Posterior vena cava (tissue), 2 donors: ENCODE measurements around the gene SH3GL1. TPM values are rescaled to one million over a fixed set of nuclear protein-coding genes. Genes with fewer than 3 reads are reported as not detected.
A peak's percentile ranks its signal among the peaks of the same experiment; 100 is the strongest.

Experiments used
- DNase-seq: peaks from one replicate; pipeline ENCODE4 v3.0.0-alpha.2; 2020; ENCODE audit warnings: low spot score
- intact Hi-C, 2 donors: fragments of 100-400 bp; cut with DNase I; formaldehyde crosslinking; loops; one replicate each; pipeline versions ENCODE4 v1.14.1 to v1.14.2; 2022 to 2023
- total RNA-seq, 2 donors: library from RNA; stranded (reverse); fragmentation: NEBNext Ultra II Directional; extraction: Animal tissue kit (Norgen Biotek cat#: 25700); gene quantifications; one replicate each; pipeline ENCODE4 v1.2.1, GENCODE V29; 2021
- donor health status: DM: yes; HTN: yes; CAD: no.
- donor health status: DM: yes; HTN: yes; CAD: no.

The SH3GL1 gene
- total RNA-seq, 2 donors from 2014 or later = 77.5 to 88.8 TPM

DNA sequence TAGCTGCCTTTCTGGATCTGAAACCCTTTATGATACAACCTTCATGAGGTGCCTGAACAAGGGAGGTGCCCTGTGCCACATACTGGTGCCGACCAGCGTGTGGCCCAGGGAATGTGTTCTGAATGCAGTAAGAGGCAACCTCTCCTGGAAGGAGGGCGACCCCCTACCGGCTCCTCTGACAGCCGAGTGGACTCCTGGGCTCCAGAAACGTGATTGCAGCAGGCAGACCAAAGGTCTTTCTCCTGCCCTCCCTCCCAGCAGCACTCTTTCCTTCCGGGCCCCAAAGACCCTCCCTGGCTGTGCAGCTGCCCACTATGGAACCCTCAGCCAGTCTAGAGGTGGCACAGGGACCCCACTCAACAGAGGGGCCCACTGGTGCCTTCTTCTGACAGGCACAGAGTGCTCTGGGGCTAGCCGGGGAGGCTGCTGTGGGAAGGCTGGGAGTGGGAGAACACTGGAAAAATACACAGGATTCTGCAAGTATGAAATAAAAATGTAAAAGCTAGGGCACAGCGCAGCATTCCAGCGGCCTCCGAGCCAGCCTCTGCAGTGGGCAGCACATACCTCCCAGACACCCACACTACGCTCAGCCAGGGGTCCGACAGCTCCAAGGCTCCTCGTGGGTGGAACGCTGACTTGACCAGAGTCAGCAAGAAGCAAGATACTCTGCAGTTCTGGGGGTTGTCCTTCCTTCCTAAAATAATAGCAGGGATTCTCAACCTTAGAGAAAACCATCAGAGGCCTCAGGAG is 14.9 kb downstream of the SH3GL1 start:
- DNase-seq = no peak
- intact Hi-C loops = no loop called here

- DNase-seq = no peak
- intact Hi-C loops = no loop called here
These were observed 20.1 kb downstream of the SH3GL1 start for GRCh38 chr19:4380254-4380727.

- no peak for DNase-seq
- intact Hi-C loops = no loop called here
These were observed 20.7 kb downstream of the SH3GL1 start for GRCh38 chr19:4379383-4380253.

DNA sequence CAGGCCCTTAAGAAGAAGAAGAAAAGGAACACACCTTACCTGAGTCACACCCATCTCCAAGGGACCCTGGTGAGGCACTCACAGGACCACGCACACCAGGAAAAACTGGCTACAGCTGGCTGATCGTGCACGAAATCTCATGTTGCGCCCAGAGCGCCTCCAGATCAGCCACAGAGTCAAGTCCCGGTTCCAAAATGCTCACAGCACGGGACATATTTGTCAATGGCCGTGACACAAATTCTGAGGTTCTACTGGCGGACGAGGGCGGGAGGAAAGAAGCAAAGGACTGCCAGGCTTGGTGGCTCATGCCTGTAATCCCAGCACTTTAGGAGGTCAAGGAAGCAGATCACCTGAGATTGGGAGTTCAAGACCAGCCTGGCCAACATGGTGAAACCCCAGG is 21.5 kb downstream of the SH3GL1 start:
- no peak for DNase-seq
- intact Hi-C loops = no loop called here

- intact Hi-C loops = no loop called here
- peak; percentile 73 for DNase-seq
These were observed 23.2 kb downstream of the SH3GL1 start for GRCh38 chr19:4376991-4377781.

DNA sequence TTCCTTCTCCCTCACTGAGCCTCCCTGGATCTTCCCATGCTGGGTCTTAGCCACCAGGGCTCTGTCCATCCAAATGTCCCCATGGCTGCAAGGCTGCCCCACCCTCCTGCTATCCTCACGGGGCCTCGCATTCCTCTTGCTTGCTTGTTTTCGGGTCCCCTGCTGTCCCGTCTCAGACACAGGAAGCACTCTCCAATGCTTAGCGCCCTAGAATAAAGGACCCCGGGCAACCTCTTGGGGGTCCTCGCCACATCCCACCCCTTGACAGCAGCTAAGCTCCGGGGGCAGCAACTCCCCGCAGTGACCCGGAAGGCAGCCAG is 23.7 kb downstream of the SH3GL1 start:
- DNase-seq = no peak
- intact Hi-C loops = no loop called here

- DNase-seq = no peak
- intact Hi-C loops = no loop called here
These were observed 24.2 kb downstream of the SH3GL1 start for GRCh38 chr19:4376028-4376670.

DNA sequence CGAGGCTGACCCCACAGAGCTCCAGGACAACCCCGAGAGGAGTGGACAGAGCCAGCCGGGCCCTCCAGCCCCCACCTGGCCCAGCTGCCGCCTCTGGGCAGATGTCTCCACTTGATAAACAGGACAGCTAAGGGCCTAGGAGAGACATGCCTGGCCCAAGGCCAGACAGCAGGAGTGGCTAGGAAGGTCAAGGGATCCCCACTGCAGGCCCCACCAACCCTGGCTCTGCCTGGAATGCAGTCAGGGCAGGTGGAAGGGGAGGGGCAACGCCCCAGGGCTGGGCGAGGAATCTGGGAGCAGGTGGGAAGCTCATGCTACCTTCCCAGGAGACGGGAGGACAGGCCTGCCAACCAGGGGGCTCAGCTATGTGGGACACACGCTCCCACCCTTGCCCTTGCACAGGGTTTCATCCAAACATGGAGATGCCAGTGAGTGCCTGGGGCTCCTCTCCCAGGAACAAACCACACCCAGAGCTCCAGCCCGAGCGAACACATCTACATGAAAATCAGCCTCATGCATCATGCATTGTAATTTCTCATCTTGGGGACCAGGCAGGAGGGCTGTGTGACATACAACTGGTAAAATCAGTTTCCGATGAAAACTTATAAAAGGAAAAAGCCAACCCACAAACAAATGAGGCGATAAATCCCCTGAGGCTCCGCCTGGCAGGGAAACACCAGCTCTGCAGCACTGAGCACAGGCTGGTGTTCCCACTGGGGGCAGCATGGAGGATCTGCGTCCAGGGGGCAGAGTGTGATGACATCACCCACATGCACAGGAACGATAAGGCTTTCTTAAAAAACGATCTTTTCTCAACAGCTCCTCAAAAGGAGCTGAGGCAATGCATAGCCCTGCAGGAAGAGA is 25.0 kb downstream of the SH3GL1 start:
- peak; percentile 88 for DNase-seq
- intact Hi-C loops = no loop called here

DNA sequence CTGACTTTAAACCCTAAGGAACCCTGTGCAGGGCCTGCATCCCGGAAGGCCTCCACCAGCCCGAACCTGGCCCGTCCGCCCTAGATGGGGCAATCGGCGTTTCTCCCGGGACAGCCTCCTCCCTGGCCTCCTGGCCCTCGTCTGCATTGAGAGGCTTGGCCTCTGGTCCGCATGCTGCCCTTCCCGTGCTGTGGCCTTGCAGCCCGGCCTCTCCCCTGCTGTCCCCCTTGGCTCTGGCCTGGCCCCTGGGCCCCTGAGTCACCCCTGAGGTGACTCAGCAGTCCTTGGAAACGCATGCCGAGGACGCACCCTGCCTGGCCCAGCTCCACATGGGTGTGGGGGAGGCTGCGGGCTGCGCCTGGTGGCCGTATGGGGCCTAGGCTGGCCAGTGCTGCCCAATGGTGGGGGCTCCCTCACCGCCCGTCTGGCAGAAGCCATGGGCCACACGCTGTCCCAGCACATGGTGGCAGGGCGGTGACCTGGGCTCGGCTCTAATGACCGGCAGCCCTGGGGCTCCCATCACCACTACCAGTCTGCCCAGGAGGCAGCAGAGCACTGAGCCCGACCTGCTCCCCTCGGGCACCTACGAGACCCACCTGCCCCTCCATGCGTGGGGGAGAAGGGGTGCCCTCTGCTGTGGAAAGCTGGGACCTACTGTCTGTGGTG is 25.7 kb downstream of the SH3GL1 start:
- DNase-seq = peak; percentile 96
- intact Hi-C loops = no loop called here

DNA sequence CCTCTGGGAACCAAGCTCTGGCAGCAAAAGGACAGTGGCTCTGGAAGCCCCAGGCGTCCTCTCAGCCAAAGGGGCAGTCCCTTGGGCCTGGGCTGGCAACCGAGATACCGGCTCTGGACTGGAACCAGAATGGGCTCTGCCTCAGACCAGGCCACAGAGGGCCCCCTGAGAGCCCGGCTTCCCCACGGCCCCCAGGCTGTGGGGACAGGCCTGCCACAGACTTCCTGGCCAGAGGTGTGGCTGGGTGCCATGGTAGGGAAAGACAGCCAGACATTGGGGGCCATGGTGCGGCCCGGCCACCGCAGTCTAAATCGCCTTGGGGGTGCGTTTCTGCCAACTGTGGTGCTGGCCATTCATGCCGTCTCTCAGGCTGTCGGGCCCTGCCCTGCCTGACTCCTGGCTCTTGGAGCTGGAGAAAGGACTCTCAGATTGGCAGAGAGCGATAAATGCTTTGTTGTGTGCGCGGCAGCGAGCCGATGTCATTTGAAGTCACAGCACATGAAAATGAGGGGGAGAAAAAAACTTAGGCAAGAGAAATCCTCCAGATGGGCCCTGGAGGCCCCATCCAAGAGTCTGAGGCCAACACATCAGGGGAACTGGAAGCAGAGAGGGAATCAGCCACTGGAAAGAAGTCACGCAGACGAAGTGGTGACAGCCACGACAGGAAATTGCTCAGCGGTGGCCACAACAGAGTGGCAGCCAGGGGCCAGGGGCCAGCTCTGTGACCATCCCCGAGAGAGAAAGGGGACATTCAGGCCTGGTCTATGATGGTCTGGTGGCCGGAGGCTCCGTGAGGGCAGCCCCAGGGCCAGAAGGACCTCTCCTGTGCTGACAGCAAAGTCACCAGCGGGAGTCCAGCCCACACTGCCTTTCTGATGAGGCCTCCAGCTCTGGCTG is 26.5 kb downstream of the SH3GL1 start:
- DNase-seq = peak; percentile 86
- intact Hi-C loops = loop anchor here in 1 of 2 donors (2.0 kb wide), 1 partner anchor 29 kb away; no protein-coding TSS in a partner anchor

DNA sequence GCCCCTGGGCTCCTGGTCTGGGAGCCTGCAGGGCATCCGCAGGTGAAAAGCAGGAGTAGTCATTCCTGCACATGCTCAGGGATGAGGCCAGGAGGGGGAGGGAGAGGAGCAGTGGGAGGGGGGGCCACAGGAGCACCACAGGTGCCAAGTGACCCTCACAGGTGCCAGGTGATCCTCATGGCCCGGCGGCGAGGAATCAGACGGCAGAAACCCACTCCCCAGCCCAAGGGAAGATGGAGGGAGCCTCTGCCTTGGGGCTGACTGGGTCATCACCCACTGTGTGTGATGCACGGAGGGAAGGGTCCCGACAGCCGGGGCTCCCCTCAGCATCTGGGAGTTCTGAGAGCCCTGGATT is 27.4 kb downstream of the SH3GL1 start:
- intact Hi-C loops = loop anchor here in 1 of 2 donors (2.0 kb wide), 1 partner anchor 28 kb away; no protein-coding TSS in a partner anchor

GRCh38 chr19:4372165-4373012 is 28.0 kb downstream of the SH3GL1 start:
- no peak for DNase-seq
- intact Hi-C loops = loop anchor here in 1 of 2 donors (2.0 kb wide), 1 partner anchor 28 kb away; no protein-coding TSS in a partner anchor

More for the DNA sequence above, 27.4 kb downstream of the SH3GL1 start:
- DNase-seq = no peak

- intact Hi-C loops = loop anchor here in 1 of 2 donors (2.0 kb wide), 1 partner anchor 27 kb away; no protein-coding TSS in a partner anchor
- DNase-seq = peak; percentile 78
These were observed 28.8 kb downstream of the SH3GL1 start for GRCh38 chr19:4371247-4372164.

DNA sequence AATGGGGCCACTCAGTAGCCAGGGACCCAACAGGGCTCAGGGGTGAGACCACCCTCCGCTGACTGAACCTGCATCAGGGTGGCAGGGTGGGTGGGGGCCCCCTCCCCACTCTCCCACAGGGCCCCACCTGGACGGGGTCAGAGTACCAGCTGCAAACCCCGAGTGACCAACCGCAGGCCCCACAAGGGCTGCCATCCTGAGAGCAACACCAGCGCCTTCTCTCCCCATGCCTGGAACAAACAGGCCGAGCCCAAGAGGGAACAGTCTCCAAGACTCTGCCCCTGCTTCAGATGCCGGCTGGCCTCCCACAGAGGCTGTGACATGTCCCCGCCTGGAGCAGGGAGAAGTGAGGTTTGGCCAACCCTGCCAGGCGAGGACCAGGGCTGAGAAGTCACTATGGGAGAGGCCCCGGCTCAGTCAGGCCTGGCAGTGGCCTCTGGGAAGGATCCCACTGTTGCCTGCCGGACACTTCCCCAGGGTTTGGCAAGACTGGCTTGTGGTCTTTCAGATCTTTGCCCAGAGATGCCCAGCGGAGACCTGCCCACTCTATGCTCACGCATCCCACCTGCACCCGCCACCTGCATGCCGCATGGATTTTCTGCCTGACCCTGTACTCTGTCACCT is 29.8 kb downstream of the SH3GL1 start:
- no peak for DNase-seq
- intact Hi-C loops = no loop called here
